HG03175 (cell line): ENCODE results near the gene PRPH.
"Not testable (repeated sequence)": the region's sequence is repeated elsewhere in the genome, so short reads cannot be mapped to it uniquely, and the experiment has no call there.

Experiments used
- ATAC-seq: cut with Tn5 transposase; IDR thresholded peaks from one replicate; pipeline ENCODE4 v1.9.1; 2021; ENCODE audit warnings: mild to moderate bottlenecking, moderate library complexity; ENCODE audit not compliant: unreplicated experiment

Gene PRPH

GRCh38 chr12:49276304-49277290 is 18.4 kb upstream of the PRPH start:
- ATAC-seq: no peak

- no peak for ATAC-seq
These were observed 17.5 kb upstream of the PRPH start for GRCh38 chr12:49277466-49277865.

GRCh38 chr12:49279706-49280159 is 15.2 kb upstream of the PRPH start:
- ATAC-seq: no peak

- not testable (repeated sequence) for ATAC-seq
These were observed 14.4 kb upstream of the PRPH start for GRCh38 chr12:49280545-49280944.

- ATAC-seq: no peak
These were observed 12.6 kb upstream of the PRPH start for GRCh38 chr12:49282302-49282701.

GRCh38 chr12:49282740-49283375 is 12.1 kb upstream of the PRPH start:
- ATAC-seq: not testable (repeated sequence)

- no peak for ATAC-seq
These were observed 11.2 kb upstream of the PRPH start for GRCh38 chr12:49283541-49284429.

- ATAC-seq: no peak
These were observed 10.3 kb upstream of the PRPH start for GRCh38 chr12:49284672-49285071.

GRCh38 chr12:49287876-49288275 is 7.1 kb upstream of the PRPH start:
- ATAC-seq: no peak

- ATAC-seq: no peak
These were observed 6.5 kb upstream of the PRPH start for GRCh38 chr12:49288412-49288853.

GRCh38 chr12:49288922-49289555 is 5.9 kb upstream of the PRPH start:
- no peak for ATAC-seq

GRCh38 chr12:49292729-49293055 is 2.3 kb upstream of the PRPH start:
- no peak for ATAC-seq

GRCh38 chr12:49293056-49293956 is 1.6 kb upstream of the PRPH start:
- ATAC-seq: no peak

- ATAC-seq: no peak
These were observed 702 bp upstream of the PRPH start for GRCh38 chr12:49294086-49294803.

- ATAC-seq: no peak
These were observed 204 bp upstream of the PRPH start for GRCh38 chr12:49294804-49295081.

- peak; percentile 46 for ATAC-seq
These were observed 1.3 kb downstream of the PRPH start for GRCh38 chr12:49296034-49296835.

- ATAC-seq: no peak
These were observed 2.1 kb downstream of the PRPH start for GRCh38 chr12:49296836-49297694.
